22Rv1 (cell line): ENCODE data around the gene MKLN1.

Experiments
- ZFX ChIP-seq: fragments of 450-650 bp; IDR thresholded peaks from 2 replicates; pipeline ENCODE4 v1.6.1; 2017; ENCODE audit warnings: antibody characterized with exemption, borderline replicate concordance
- TF ChIP-seq, protein P1 (sequence below): fragments of 450-650 bp; IDR thresholded peaks from 2 replicates; pipeline ENCODE4 v1.5.1; 2017; ENCODE audit warnings: mild to moderate bottlenecking

DNA sequence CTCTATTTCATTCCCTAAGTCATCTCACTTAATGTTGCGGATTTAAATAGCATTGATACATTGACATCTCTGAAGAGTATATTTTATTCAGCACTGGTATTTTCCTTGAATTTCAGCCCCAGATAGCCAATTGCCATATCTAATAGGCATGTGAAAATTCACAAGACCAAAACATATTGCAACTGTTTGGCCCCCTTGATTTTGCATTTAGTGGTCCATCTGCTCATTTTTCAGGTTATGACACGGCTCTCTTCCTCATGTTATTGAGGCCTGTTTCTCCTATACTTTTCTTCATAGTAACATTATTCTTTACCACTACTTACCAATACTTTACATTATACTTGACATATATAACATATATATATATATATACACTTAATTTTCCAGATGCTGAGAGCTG lies 43.7 kb downstream of the MKLN1 start:
- TF ChIP-seq, protein P1, sequence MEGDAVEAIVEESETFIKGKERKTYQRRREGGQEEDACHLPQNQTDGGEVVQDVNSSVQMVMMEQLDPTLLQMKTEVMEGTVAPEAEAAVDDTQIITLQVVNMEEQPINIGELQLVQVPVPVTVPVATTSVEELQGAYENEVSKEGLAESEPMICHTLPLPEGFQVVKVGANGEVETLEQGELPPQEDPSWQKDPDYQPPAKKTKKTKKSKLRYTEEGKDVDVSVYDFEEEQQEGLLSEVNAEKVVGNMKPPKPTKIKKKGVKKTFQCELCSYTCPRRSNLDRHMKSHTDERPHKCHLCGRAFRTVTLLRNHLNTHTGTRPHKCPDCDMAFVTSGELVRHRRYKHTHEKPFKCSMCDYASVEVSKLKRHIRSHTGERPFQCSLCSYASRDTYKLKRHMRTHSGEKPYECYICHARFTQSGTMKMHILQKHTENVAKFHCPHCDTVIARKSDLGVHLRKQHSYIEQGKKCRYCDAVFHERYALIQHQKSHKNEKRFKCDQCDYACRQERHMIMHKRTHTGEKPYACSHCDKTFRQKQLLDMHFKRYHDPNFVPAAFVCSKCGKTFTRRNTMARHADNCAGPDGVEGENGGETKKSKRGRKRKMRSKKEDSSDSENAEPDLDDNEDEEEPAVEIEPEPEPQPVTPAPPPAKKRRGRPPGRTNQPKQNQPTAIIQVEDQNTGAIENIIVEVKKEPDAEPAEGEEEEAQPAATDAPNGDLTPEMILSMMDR, result no peak
- no peak for TF ChIP-seq ZFX
